NCI-H128 (cell line): ENCODE measurements around the gene PPP1R1A.

Experiments used
- DNase-seq: peaks from one replicate; lab custom pipeline; 2025; ENCODE audit not compliant: unreplicated experiment; lab: John Stamatoyannopoulos, UW

The PPP1R1A gene

DNA sequence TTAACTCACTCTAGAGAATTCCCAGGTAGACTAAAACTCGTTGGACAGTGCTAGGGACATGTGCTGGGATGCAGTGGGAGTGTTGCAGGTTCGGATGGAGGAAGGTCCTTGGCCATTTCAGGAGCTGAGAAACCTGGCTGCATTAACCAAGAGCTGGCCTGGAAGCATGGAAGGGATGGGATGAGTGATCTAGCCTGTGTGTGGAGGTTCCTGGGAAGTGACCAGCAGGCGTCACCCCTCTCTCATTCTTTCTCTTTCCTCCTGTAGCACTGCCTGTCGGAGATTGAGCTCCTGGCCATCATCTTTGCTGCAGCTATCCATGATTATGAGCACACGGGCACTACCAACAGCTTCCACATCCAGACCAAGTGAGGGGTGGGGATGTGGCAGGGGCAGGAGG is 15.6 kb downstream of the PPP1R1A start:
- no peak for DNase-seq

DNA sequence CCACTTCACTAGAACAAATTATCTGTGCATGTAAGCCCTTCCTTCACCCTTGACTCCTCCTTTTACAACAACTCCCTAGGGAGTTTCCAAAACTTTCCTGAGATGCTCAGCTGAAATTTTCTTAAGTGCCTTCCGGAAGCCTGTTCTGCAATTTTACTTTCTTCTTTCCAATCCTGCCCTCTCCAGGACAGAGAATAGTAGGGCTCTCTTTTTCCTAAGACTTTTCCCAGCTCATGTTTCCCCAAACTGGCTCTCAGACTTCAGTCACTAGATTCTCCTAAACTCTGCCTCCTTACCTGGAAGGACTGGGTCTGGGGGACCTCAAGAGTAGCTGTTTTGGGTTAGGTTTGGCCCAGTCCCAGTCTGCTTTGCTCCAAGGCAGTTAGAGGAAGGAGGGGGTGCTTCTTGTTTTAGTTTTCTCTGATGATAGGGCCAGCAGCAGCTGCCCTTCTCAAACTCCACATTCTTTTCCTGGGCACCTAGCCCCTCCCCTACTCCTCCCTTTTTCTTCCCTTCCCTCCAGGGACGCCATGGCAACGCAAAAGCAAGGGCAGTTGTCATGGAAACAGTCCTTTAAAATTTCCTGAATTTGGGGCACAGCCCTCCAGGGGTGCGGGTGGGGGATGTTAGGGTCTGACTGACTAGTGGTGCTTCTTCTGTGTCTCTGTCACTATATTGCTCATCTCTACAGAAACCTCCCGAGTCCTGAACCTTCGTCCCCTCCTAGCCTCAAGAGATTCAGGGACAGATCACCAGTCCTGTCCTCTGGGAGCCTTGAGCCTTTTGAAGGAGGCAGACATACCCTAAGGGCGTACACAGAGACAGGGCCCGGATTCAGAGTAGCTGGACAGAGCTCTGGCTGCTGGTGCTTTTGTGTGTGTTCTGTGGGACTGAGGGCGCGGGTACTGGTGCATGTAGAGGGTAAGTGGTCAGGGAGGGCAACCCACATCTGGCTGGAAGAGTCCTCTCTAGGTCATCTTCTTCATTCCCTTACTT is 17.0 kb downstream of the PPP1R1A start:
- no peak for DNase-seq

DNA sequence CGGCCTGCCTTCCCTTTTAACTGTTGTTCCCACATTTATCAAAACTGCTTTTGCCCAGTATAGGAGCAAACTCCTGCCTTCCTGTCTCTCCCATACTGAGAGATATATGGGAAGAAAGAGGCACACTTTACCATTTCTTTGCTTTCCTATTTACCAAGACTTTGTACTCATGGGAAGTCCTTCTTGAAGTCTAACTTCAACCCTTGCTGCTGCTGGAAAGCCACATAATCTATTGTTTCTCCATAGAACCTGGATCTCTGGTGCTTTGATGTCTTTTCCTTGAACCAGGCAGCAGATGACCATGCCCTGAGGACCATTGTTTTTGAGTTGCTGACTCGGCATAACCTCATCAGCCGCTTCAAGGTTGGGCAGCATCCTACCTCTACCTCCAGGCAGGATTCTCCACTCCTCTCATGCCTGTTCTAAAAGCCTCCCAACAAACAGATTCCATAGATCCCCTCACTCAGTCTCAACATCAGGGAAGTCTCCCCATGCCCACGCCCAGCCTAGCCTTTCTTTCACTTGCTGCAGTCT is 18.4 kb downstream of the PPP1R1A start:
- no peak for DNase-seq

GRCh38 chr12:54569072-54569471 is 19.4 kb downstream of the PPP1R1A start:
- no peak for DNase-seq

GRCh38 chr12:54566792-54567191 is 21.7 kb downstream of the PPP1R1A start:
- no peak for DNase-seq

- DNase-seq, result no peak
These were observed 22.4 kb downstream of the PPP1R1A start for GRCh38 chr12:54565986-54566544.

DNA sequence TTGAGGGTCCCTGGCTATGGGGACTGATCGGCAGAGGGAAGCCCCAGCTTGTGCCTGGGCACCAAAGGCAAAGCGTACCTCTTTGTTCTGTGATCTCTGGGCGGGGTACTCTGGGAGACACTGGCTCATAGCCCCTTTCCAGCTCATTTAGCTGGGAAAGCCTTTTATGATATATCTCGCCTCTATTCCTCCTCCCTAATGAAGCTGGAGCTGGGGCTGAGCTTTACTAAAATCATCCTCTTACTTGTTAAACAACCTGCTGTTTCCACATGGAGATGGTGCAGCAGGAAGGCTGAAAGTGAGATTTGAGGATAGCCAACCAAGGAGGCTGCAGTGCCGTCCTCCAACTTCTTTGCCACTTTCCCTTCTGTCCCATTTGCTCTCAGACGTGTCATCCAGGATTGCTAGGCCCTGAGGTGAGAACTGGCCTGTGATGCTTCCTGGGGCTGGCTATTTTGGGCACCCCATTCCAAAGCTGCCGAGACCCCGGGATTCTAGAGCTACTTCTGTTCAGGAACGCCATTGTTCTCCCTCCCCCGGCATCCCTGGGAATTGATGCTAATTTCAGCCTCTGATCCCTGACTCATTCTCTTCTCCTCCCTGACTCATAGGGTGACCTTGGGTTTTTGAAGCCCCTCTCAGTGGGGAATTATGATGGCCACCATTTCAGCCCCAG is 23.0 kb downstream of the PPP1R1A start:
- DNase-seq, result no peak

- DNase-seq, result no peak
These were observed 23.7 kb downstream of the PPP1R1A start for GRCh38 chr12:54564768-54565167.

DNA sequence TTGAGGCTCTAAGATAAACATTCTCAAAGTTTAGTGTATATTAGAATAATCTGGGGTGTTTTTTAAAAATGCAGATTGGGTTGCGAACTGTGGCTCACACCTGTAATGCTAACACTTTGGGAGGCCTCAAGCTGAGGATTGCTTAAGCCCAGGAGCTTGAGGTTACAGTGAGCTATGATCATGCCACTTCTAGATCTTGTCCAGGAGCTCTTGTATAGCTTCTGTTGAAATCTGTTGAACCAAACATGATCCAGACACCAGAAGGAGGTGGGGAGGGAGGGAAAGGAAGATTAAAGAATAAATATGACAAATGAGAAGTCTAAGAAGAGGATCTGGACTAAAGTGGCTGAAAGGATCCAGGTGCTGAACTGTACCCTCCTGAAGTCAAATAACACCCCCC is 24.7 kb downstream of the PPP1R1A start:
- DNase-seq, result no peak

GRCh38 chr12:54562750-54563356 is 25.6 kb downstream of the PPP1R1A start:
- no peak for DNase-seq

GRCh38 chr12:54561164-54561563 is 27.3 kb downstream of the PPP1R1A start:
- DNase-seq, result no peak

GRCh38 chr12:54560374-54560858 is 28.0 kb downstream of the PPP1R1A start:
- DNase-seq, result no peak

DNA sequence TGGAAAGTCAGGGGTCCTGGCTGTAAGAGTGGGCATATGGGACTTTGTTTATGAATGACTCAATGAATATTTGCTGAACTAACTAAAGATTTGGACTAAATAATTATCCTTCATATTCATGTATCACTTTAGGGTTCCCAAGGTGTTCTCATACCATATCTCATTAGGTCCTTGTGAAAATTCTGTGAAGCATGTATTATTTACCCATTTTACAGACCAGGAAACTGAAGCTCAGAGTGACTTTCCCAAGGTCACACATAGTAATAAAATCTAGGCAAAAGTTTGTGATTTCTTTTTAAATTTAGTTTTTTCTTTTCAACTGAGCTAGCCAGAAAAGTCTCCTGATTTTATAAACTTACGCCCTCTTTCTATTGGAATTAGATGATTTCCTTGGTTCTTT is 29.7 kb downstream of the PPP1R1A start:
- DNase-seq, result no peak

- no peak for DNase-seq
These were observed 30.1 kb downstream of the PPP1R1A start for GRCh38 chr12:54558311-54558710.

- DNase-seq, result no peak
These were observed 32.7 kb downstream of the PPP1R1A start for GRCh38 chr12:54555670-54556257.

DNA sequence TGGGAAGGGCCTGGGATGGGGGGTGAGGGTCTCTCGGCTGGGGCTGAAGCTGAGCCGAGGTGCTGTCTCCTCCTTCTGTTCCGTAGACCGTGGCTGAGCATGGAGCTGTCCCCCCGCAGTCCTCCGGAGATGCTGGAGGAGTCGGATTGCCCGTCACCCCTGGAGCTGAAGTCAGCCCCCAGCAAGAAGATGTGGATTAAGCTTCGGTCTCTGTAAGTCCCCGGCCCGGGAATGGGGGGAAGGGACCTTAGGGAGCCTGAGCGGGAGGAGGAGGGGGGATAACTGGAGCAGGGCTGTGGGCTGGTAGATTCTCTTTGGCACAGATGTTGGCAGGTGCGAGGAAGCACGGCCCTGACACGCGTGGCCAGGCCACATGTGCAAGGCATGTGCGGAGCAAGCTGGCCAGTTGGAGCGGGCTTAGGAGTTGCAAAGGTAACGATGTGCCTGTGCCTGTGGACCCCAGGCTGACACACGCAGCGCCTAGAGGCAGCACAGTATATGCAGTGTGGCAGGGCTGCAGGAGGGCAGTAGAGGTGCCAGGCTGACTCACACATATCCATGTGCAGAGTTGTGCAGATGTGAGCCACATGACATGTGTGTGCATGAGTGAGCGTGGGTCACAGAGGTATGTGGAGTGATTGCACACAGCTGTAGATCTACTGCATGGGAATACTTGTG is 38.5 kb downstream of the PPP1R1A start:
- DNase-seq, result no peak

DNA sequence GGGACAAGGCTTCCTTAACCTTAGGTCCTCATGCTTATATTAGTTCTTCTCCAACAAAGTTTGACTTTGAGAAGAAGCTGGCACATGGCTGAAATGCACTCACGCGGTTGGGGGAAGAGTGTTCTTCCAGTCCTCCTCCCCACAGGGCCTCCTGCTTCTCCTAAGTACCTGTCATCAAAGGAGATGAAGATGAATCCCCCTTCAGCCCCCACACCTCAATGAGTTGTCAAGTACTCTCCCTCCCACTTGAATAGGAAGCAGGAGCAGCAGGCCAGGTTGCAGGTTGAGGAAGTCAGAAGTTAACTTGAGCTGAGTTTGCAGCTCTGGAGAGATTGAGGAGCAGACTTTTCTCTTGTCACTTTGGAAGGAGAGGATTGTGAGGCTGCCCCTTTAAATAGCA is 41.9 kb downstream of the PPP1R1A start:
- no peak for DNase-seq

GRCh38 chr12:54544743-54545142 is 43.7 kb downstream of the PPP1R1A start:
- no peak for DNase-seq

GRCh38 chr12:54543526-54543925 is 44.9 kb downstream of the PPP1R1A start:
- DNase-seq, result no peak

- DNase-seq, result no peak
These were observed 46.6 kb downstream of the PPP1R1A start for GRCh38 chr12:54541751-54542290.
